ENCODE results near the gene ZNF385B.
A peak's percentile ranks its signal among the peaks of the same experiment; 100 is the strongest.
"Not testable (repeated sequence)": the region's sequence is repeated elsewhere in the genome, so short reads cannot be mapped to it uniquely, and the experiment has no call there.

ZNF385B gene

GRCh38 chr2:179861416-179862067, at the start of gene ZNF385B:
ZNF385B (minus strand) TSS chr2:179861612.
- DNase-seq (ENCODE audit: low read depth), result peak; percentile 4

DNA sequence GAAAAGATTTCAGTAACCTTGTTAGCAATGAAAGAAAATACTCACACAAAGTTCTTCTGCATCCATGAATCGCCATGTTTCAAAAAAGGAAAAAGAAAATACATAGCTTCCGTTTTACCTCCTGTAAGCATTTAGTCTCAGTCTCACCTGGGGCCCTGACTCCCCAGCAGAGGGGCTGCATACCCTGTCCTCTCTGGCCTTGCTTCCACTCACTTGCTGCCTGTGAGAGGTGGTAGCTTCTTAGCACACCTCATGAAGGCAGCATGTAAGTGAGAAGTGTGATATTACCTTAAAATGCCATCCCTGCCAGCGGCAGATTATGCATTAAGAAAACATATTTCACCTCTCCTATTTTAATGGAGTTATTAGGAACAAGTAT, 49.3 kb upstream of the ZNF385B start:
- DNase-seq (ENCODE audit: low read depth), result no peak

DNA sequence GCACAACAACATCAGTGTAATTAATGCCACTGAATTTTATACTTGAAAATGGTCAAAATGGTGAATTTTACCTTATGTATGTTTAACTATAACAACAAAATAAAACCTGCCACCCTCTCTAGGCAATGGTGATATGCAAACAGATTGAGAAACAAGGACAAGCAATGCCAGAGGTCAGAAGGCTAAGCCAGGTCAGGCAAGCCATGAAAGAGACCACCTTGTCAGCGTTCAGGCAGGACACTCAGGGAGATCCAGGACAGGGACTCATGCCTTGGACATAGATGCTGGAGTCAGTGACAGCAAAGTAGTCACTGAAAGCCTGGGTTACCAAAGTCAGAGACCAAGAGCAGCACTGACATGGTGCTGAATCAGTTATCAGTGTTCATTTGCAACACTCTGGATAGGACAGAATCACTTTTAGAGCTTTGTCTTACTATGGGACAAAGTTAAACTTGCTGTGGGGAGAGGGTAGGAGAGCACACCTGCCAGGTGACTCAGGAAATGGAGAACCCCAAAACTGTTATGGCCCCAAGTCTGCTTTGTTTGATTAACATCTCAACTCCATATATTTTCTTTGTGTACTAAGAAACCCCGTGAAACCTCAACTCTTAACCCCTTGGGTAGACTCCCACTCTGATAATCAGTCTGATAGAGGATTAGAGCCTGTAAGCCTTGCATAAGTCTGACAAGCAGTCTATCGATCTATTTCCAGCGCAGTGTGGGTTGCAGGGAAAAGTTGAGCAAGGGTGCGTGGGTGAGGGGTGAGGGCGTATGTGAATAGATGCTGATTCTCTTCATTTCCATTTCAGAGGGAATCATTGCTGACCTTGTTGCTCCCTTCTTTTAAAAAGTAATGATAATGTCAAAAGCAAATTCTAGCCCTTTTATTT, 48.7 kb upstream of the ZNF385B start:
- no peak for DNase-seq (ENCODE audit: low read depth)

GRCh38 chr2:179900655-179901054, 39.2 kb upstream of the ZNF385B start:
- DNase-seq (ENCODE audit: low read depth), result peak; percentile 8

DNA sequence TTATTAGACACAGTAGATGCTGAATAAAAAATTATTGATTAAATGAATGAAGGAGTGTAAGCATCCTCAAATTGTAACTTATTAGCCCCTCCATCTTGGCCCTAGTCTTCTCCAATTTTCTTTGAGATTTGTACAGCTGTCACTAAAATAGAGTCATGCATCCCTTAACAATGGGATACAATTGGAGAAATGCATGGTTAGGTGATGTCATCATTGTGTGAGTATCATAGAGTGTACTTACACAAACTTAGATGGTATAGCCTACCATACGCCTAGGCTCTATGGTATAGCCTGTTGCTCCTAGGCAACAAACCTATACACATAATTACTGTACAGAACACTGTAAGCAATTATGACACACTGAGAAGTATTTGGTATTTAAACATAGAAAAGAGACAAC, 38.3 kb upstream of the ZNF385B start:
- no peak for DNase-seq (ENCODE audit: low read depth)

DNA sequence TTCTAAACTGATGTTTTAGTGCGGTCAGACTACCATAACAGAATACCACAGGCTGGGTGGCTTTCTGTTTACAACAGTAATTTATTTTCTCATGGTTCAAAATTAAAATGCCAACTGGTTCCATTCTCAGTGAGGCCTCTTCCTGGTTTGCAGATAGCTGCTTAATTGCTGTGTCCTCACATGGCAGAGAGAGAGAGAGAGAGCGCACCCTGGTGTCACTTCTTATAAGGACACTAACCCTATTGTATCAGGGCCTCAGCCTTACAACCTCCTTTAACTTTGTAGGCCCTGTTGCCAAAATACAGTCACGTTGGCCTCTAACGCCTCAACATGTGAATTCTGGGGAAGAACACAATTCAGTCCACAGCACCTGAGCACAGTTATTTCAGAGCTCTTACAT, 37.5 kb upstream of the ZNF385B start:
- peak; percentile 34 for DNase-seq (ENCODE audit: low read depth)

DNA sequence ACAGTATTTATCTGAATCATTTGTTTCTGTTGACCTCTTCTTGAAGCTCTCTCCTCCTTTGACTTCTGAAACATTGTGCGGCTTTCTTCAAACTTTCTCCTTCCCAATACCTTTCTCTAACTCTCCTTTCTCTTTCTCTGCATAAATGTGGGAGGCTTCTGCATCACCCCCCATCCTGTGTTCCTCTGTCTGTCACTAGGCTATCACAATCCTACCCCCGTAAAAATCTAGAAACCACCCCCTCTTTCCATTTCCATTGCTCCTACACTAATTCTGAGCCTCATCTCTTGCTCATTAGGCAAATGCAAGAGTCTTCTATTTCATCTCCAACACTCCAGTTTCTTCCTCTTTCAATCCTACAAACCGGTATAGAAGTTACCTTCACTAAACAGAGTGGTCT, 32.2 kb upstream of the ZNF385B start:
- DNase-seq (ENCODE audit: low read depth), result no peak

- DNase-seq (ENCODE audit: low read depth), result no peak
These were observed 29.8 kb upstream of the ZNF385B start for GRCh38 chr2:179891237-179891636.

- no peak for DNase-seq (ENCODE audit: low read depth)
These were observed 29.3 kb upstream of the ZNF385B start for GRCh38 chr2:179890666-179891065.

GRCh38 chr2:179888642-179889041, 27.2 kb upstream of the ZNF385B start:
- not testable (repeated sequence) for DNase-seq (ENCODE audit: low read depth)

- DNase-seq (ENCODE audit: low read depth), result no peak
These were observed 22.8 kb upstream of the ZNF385B start for GRCh38 chr2:179884193-179884592.

GRCh38 chr2:179882851-179883806, 21.7 kb upstream of the ZNF385B start:
- no peak for DNase-seq (ENCODE audit: low read depth)

GRCh38 chr2:179877601-179878364, 16.4 kb upstream of the ZNF385B start:
- DNase-seq (ENCODE audit: low read depth), result peak; percentile 22

DNA sequence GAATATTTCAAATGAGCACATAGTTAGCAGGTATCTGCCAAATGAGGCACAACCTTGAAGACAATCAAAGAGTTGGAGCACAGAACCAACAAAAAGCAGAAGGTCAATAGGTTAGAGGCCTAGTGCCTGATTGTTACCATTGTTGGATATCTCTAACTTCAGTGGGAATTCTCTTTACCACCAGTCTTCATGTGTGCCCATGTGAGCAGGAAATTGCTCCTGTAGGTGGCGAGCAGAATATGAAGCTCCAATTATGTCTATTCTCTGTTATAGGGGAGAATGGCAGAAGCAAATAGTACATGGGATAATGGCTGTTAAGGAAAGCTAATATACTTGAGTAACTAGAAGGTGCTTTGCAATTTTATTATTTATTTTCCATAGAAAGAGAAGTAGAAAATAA, 14.9 kb upstream of the ZNF385B start:
- DNase-seq (ENCODE audit: low read depth), result no peak

DNA sequence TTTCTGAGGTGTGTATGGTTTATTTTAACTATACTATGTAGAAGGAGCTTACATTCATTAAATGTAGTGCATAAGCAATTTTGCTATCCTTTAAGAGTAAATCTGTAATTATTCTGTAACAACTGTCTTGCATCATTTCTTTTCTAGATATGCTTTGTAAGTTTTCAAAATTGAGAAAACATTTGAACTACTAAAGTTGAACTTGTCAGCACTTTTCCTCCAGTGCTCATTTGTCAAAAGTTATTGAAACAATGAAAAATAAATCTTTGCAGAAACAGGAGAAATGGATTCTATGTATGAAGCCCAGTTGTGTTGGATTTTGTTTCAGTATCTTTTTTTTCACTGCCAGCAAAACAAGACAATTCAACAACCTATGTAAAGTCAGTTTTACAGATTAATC, 14.5 kb upstream of the ZNF385B start:
- no peak for DNase-seq (ENCODE audit: low read depth)

GRCh38 chr2:179862898-179863458, 1.6 kb upstream of the ZNF385B start:
- no peak for DNase-seq (ENCODE audit: low read depth)

GRCh38 chr2:179861027-179861415, 391 bp downstream of the ZNF385B start:
- no peak for DNase-seq (ENCODE audit: low read depth)

DNA sequence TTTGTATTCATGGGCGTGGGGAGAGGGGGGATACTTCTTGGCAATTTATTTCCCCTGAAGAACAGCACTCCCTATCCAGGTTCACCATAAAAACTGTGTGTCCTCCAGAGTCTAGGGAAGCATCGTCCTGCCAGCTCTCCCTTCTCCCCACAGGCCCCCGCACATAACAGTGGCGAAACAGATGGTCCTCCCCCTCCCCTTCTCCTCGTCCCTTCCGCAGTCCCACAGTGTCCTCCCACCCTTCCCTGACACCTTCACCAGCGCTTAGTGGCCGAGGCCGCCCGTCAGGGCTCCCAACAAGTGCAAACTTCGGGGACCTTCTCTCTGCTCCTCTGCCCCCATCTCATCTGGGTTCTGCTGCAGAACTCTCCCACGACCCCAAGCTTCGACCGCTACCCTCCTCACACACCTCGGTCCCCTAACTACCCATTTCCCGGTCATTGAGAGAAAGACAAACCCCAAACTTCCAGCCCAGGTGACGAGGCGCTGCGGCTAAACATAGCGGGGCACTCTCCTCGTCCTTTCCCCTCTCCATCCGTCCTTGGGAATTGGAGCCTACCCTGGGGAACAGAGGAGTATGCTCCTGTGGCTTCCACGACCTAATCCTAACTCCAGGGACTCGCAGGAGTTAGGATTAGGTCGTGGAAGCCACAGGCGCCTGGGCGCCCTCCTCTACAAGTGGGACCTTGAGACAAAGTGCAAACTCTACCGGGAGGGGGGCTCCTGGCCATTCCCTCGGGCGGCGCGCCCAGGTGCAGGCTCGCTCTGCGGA, 971 bp downstream of the ZNF385B start:
- DNase-seq (ENCODE audit: low read depth), result no peak

GRCh38 chr2:179859523-179859922, 1.9 kb downstream of the ZNF385B start:
- no peak for DNase-seq (ENCODE audit: low read depth)

GRCh38 chr2:179857236-179857635, 4.2 kb downstream of the ZNF385B start:
- no peak for DNase-seq (ENCODE audit: low read depth)
